ENCODE data around the gene BPIFB2. TPM values are rescaled to one million over a fixed set of nuclear protein-coding genes. Genes with fewer than 3 reads are reported as not detected.

Gene BPIFB2
- total and polyA plus RNA-seq, 10 of the 15 experiments (the other 5 are each of a cell fraction or from before 2014, with no cell fraction given), result not detected

DNA sequence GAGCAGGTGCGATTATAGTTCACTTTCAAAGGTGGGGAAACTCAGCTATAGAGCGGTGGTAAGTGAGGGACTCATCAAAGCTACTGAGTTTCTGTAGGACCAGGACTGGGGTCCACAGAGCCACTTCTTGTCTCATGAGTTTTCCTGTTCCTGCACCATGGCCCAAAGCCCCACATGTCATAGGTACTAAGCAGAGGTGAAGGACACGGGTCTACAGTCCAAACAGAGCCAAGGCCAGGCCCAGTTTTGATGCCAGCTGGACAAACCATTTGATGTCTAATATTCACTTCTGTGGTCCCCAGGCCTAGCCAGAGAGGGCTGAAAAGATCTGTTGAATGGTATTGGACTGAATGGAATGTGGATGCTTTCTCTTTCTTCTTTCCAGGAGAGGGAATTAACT, 34.9 kb downstream of the BPIFB2 start (continued):
- TF ChIP-seq, protein P1, sequence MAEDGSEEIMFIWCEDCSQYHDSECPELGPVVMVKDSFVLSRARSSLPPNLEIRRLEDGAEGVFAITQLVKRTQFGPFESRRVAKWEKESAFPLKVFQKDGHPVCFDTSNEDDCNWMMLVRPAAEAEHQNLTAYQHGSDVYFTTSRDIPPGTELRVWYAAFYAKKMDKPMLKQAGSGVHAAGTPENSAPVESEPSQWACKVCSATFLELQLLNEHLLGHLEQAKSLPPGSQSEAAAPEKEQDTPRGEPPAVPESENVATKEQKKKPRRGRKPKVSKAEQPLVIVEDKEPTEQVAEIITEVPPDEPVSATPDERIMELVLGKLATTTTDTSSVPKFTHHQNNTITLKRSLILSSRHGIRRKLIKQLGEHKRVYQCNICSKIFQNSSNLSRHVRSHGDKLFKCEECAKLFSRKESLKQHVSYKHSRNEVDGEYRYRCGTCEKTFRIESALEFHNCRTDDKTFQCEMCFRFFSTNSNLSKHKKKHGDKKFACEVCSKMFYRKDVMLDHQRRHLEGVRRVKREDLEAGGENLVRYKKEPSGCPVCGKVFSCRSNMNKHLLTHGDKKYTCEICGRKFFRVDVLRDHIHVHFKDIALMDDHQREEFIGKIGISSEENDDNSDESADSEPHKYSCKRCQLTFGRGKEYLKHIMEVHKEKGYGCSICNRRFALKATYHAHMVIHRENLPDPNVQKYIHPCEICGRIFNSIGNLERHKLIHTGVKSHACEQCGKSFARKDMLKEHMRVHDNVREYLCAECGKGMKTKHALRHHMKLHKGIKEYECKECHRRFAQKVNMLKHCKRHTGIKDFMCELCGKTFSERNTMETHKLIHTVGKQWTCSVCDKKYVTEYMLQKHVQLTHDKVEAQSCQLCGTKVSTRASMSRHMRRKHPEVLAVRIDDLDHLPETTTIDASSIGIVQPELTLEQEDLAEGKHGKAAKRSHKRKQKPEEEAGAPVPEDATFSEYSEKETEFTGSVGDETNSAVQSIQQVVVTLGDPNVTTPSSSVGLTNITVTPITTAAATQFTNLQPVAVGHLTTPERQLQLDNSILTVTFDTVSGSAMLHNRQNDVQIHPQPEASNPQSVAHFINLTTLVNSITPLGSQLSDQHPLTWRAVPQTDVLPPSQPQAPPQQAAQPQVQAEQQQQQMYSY (CRISPR knock-in tag; IDR thresholded peaks at IDR 0.05), result no peak

- Histone ChIP-seq H3K79me2 (ENCODE audit: control insufficient read depth, insufficient read depth, low read length) (no peaks in the 10 kb centered on the region), H3K4me2 (ENCODE audit: control insufficient read depth, insufficient read depth) (no peak overlapping the region), H3K4me3 (no peak overlapping the region), H3K36me3 (ENCODE audit: control insufficient read depth in 2 of 2, insufficient read depth in 2 of 2, low read length in 1 of 2) (no peaks in the 10 kb centered on the region), H3K27ac (ENCODE audit: control insufficient read depth, insufficient read depth) (no peak overlapping the region), H4K20me1 (ENCODE audit: control insufficient read depth, insufficient read depth) (no peaks in the 10 kb centered on the region), H3K4me1 (ENCODE audit: control insufficient read depth, insufficient read depth, low read length) (no peaks in the 10 kb centered on the region), H3K9ac (ENCODE audit: control insufficient read depth, insufficient read depth, low read length) (no peak overlapping the region), H3K9me3 (replicated peaks; ENCODE audit: control insufficient read depth, insufficient read depth, low read length) (no peaks in the 10 kb centered on the region; the same call in 2 of the 3 replicates), H2AFZ (ENCODE audit: control insufficient read depth, low read depth, low read length) (no peak overlapping the region), H3K27me3 (replicated peaks in 1 of 2; ENCODE audit: control insufficient read depth in 2 of 2, insufficient read depth in 2 of 2, low read length in 1 of 2) (no peaks in the 10 kb centered on the region; a peak in 1 of 4 replicates)
- ChIA-PET SMC1A (ENCODE audit: uncharacterized antibody, unreplicated experiment) (no interaction called here), RAD21 (ENCODE audit: unreplicated experiment) (no interaction called here), POLR2A (no interaction called here), CTCF (no interaction called here)
- FAIRE-seq (no peak), ATAC-seq (no peak), DNase-seq (ENCODE audit: low read depth, low spot score) (no peak)
- WGBS (ENCODE audit: insufficient coverage, insufficient replicate concordance, low lambda C conversion rate, missing lambda C conversion rate), result 29% methylated on average over 2 of the region's 2 CpGs
- intact Hi-C loops (cut with micrococcal nuclease; ENCODE audit: unreplicated experiment) (no loop called here), in situ Hi-C loops (cut with MboI) (no loop called here)
- BruUV-seq (replicated peaks), result no TSS peak
- TF ChIP-seq NR2F1 (conservative IDR thresholded peaks at IDR 0.05) (no peak), ETV6 (conservative IDR thresholded peaks at IDR 0.05 in 1 of 2, IDR thresholded peaks at IDR 0.05 in 1 of 2; ENCODE audit: borderline replicate concordance in 1 of 2, low read depth in 1 of 2) (no peak), CREM (IDR thresholded peaks at IDR 0.05; ENCODE audit: low read depth) (no peak), RAD51 (IDR thresholded peaks at IDR 0.05) (no peak), STAT3 (IDR thresholded peaks at IDR 0.05; ENCODE audit: low read depth, low read length) (no peak), SUZ12 (IDR thresholded peaks at IDR 0.05; ENCODE audit: unreplicated experiment) (no peak), MXI1 (IDR thresholded peaks at IDR 0.05; ENCODE audit: low read depth, low read length) (no peak), NBN (IDR thresholded peaks at IDR 0.05) (no peak), CBFB (IDR thresholded peaks at IDR 0.05; ENCODE audit: low read depth) (no peak), ZBTB11 (CRISPR knock-in tag; IDR thresholded peaks at IDR 0.05) (no peak), CHD4 (IDR thresholded peaks at IDR 0.05) (no peak), BMI1 (IDR thresholded peaks at IDR 0.05; ENCODE audit: borderline replicate concordance) (no peak), PKNOX1 (IDR thresholded peaks at IDR 0.05) (no peak)
Measured at GRCh38 chr20:33042983-33043730, 35.7 kb downstream of the BPIFB2 start.

Measured in GM12878 (cell line).